SHP77 treated with DMSO at 0.1 percent for 48 hours (cell line): Measurements from ENCODE around the gene GPR139.

Experiments used
- DNase-seq: peaks from one replicate; lab custom pipeline; 2025; lab: John Stamatoyannopoulos, UW

GPR139 gene

GRCh38 chr16:20073203-20074098 is at the start of gene GPR139:
Gene GPR139, minus strand, starts transcription at chr16:20073890. Its CDS starts 274 bp downstream, at chr16:20073616.
- DNase-seq, result no peak

DNA sequence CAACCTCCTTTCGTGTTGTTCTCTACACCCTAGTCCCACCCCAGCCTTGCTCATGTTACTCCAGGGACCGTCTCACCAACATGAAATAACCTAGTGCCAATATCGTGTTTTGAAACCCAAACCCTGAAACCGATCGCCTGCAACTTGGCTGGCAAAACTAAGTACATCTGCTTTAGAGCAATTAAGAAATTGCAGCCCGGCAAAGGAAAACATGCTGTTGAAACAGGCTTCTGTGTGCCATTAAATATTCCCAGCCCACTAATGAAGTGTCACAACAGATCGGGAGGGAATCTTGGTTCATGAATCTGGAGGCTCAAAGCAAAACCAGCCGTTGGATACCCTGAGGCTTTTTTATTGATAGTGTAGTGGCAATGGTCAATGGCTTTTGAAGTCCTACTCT is 48.3 kb upstream of the GPR139 start:
- no peak for DNase-seq

GRCh38 chr16:20114356-20114755 is 40.7 kb upstream of the GPR139 start:
- DNase-seq, result no peak

- DNase-seq, result no peak
Observed at GRCh38 chr16:20111143-20111542, 37.5 kb upstream of the GPR139 start.

DNA sequence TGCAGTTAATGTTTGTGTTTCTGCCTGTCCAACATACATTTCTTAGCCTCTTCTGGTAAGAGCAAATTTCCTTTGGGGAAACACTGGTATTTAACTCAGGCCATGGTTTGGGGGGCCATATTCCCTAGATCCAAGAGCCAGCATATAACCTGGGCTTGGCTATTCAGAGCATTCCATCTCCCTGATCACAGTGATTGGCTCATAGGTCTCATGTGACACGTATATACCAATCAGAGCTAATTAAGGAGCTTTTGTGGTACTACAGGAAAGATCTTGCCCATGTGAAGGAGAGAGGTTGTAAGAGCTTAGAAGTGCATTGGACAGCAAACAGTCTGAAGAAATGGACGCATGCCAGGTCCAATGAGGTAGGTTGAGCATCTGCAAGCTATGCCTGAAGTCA is 33.4 kb upstream of the GPR139 start:
- no peak for DNase-seq

GRCh38 chr16:20104563-20105183 is 31.0 kb upstream of the GPR139 start:
- no peak for DNase-seq

DNA sequence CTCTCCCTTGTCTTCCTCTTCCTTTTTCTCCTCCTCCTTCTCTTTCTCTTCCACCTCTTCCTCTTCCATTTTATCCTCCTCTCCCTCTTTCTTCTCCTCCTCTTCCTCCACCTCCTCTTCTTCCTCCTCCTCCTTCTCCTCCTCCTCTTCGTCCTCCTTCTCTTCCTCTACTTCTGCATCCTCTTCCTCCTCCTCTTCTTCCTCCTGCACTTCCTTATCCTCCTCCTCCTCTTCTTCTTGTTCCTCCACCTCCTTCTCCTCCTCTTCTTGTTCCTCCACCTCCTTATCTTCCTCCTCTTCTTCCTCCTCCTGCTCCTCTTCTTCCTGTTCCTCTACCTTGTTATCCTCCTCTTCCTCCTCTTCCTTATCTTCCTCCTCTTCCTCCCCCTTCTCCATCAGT is 28.8 kb upstream of the GPR139 start:
- DNase-seq, result no peak

DNA sequence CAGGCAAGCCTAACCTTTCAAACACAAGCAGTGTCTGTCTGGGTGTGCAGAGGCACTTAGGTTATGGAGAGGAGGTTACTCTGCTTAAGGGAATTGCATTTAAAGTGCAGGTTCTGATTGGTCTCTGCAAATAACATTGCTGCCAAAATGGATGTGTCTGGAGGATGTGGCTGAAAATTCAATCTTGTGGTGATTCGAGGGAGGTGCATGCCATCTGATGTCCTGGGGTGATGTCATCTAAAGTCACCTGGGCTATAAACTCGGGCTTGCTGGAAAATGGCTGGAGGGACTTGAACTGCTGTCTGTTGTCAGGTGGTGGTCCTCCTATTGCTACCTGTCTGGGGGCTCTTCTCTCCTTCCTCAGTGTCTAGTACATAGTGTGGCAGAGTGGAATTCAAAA is 28.3 kb upstream of the GPR139 start:
- DNase-seq, result no peak

DNA sequence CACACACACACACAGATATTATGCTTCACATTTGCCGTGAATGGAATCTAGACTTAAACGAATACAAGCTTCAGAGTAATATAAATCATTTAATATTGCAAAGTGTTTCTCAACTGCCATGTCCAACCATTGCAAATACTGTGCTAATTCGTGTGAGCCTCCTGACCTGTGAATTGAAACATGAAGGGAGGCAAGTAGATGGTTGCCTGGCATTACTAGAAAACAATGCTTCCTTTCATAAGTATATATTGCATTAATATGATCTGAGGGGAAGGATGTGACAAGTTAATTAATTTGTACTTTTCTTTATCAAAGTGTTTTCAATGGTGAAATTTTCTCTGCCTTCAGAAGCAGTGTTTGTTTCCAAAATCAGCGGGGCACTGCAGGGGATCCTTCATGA is 25.7 kb upstream of the GPR139 start:
- no peak for DNase-seq

GRCh38 chr16:20094157-20094556 is 20.5 kb upstream of the GPR139 start:
- no peak for DNase-seq

- no peak for DNase-seq
Observed at GRCh38 chr16:20089246-20089965, 15.7 kb upstream of the GPR139 start.

DNA sequence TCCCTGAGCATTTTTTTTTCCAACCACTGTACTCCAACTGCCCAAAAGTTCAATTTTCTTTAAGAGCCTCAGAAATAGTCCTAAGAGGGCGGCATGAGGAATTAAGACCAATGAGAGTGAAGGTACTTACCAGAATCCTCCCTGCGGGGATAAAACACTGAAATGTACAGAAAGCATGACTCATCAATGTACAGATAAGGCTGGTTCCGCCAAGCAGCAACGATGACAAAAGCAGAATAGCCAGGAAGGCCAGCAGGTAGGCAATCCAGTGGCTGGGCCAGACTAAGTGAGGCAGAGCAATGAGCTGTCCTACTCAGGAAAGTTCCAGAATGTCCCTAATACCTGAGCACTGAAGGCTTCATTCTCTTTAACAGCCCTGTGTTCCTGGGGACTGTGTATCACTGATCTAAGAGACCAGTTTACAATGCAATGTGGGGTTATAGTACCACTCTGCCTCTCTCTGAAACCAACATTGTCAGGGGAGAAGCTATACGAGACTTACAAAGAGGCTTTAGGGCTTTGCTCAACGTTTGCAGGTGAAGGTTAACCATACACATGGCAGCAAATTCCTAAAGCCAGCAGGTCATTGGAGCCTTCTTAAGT is 11.0 kb upstream of the GPR139 start:
- no peak for DNase-seq

DNA sequence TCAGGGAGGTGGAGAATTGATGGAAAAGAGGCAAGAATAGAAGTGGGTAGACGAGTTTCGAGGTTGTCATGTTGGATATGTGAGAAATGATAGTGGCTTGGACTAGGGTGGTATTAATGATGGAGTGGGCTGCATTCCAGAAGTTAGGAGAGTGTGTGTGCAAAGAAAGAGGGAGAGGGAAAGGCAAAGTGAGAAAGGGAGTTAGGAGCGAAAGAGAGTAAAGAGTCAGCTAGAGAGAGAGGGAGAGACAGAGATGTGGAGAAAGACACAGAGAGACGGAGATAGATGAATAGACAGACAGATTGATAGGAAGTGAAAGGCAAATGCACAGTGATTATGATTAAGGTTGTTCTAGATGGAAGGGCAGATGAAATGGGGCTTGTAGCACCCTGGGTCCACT is 5.4 kb upstream of the GPR139 start:
- DNase-seq, result no peak

- DNase-seq, result no peak
Observed at GRCh38 chr16:20075243-20075642, 1.6 kb upstream of the GPR139 start.

- no peak for DNase-seq
Observed at GRCh38 chr16:20074099-20074991, 655 bp upstream of the GPR139 start.

DNA sequence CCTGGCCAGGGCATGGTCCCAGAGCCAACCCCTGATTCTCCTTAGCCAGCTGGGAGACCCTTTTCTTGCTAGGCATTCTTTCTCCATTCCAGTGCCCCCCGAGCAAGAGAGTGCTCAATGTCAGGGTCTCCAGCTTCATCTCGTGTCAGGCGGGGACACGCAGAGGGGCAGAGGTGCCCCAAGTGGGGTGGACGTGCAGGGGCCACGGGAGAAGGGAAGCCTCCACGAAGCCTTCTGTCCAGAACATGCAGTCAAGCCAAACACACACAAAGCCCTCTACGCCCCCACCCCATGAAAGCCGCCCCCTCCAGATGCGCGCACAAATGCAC is 852 bp downstream of the GPR139 start:
- no peak for DNase-seq

DNA sequence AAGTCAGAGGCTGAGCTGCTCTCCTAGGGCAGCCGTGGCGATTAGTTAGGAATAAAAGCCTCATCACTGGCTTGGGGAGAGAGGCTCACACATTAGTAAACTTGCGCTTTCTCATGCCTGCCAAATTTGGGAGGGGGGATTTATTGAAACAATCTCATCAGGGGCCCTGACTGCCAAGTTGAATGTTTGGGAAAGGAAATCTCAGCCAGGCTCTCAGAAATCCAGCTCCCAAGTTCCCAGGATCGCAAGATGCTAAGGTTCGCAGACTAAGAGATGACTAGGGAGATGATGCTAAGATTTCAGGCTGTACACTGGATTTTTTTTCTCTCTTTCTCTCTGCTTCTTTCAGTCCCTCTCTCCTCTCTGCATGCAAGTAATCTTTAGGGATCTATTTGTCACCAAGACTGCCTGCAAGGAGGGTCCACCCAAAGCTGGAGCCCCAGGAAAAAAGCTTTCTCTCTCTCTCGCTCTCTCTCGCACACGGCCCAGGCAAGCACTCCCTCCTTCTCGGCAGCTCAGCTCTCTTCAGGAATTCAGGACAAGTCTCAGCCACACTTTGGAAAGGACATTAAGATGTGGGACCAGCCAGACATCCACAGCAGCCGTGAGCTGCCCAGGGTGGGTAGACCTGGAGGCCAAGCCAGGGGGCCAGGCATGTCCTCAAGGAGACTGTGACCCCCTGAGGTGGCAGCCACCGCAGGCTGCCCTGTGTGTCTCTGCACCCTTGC is 1.4 kb downstream of the GPR139 start:
- DNase-seq, result no peak

DNA sequence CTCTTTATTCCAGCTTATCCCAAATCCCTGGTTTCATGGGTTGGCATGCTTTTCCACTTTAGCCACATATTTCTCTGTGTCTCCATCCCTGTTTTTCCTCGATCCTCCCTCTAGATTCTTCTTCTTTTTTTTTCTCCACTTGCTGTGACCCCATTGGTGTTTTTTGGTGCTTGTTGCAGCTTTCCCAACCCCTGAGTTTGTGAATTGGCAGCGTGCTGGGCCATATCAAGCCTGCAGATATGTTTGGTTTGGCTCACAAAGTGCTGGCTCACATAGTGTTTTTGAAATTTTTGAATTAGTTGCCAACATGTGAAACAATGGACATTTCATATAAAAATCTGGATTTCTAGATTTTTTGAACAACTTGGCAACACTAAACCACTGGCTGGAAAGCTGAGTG is 8.8 kb downstream of the GPR139 start:
- DNase-seq, result no peak

DNA sequence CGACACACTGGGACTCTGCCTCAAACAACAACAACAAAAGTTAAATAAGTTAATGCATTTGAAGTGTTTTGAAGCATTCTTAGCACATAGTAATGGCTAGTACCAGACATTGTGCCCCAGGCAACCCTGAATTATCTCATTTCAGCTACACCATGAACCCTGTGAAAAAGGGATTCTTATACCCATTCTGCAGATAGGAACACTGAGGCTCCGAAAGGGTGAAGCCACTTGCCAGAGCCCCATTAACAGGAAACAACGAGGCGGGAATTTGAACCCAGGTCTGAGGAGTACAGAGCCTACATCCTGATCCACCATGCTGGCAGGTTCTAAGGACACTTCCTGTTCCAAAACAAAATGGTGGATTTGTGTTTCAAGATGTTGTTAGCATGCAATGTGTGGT is 9.2 kb downstream of the GPR139 start:
- DNase-seq, result no peak

DNA sequence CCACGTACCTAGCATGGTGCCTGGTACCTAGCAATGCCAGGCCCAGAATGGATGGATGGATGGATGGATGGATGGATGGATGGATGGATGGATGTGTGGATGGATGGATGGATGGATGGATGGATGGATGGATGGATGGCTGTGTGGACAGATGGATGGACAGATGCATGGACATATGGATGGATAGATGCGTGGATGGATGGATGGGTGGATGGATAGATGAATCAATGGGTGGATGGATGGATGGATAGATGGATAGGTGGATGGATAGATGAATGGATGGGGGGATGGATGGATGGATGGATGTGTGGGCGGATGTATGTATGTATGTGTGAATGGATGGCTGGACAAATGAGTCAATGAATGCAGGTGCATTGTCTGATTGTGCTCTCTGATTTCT is 12.6 kb downstream of the GPR139 start:
- DNase-seq, result no peak

DNA sequence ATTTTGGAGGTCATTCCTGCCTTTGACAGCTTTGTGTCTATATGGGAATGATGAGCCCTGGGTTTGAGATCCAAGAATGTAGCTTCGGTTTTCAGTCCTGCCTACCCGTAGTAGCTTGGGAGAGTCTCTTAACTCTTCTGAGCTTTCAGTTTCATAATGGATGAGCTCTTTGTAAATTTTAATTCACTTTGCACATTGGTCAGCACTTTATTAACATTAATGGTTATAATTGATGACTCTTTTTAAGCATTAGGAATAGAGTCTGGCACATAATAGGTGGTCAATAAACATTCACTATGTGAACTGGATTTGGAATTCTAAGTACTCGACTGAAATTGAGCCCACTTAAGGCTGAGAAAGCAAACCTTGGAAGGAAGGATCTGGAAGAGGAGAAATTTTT is 17.3 kb downstream of the GPR139 start:
- no peak for DNase-seq
